ENCODE measurements around the gene BGN.

The BGN gene

GRCh38 chrX:153485396-153486080 lies 9.2 kb upstream of the BGN start:
- peak; percentile 18 for DNase-seq

- no peak for DNase-seq
These were observed 8.6 kb upstream of the BGN start for GRCh38 chrX:153486171-153486570.

GRCh38 chrX:153487590-153488071 lies 7.1 kb upstream of the BGN start:
- no peak for DNase-seq

GRCh38 chrX:153488231-153488914 lies 6.4 kb upstream of the BGN start:
- no peak for DNase-seq

GRCh38 chrX:153490217-153490930 lies 4.4 kb upstream of the BGN start:
- no peak for DNase-seq

DNA sequence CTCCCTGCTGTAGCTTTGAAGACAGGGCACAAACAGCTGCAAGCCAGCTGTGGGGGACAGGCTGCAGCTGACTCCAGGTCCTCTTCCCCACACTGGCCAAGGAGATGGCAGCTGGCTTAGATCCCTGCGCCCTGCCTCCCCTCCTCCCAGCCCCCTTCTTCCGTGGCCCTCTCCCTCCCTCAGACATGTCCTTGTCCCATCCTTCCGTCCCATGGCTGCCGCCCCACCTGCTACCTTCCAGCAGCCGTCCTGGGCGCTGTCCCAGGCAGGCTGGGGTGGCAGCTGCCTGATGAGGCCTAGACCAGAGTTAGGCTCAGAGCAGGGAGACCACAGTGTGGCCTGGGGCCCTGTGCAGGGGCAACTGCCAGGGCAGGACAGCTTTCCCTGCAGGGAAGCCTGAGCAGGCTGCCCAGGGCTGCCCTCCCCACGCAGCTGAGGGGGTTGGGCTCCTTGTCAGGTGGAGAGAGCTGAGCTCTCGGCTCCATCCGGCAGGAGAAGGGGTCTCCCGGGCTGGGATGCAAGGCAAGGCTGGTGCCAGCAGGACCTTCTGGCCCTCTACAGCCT lies 3.3 kb upstream of the BGN start:
- no peak for DNase-seq

DNA sequence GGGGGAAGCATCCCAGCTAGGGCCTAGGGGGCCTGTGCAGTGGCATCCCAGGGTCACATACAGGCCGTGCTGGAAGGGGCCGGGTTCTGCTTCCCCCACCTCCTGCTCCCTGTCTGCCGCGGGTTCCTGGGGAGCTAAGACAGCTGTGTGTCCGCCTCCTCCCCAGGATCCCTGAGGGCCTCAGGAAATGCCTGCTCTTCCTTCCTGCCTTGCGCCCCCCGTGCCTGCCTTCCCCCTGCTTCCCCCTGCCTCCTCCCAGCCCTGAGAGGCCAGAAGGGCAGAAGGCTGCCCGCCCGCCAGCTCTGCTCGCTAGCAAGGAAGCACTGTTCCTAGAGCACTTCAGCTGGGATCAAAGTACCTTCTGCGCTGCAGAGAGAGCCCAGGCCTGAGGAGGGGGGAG lies 2.9 kb upstream of the BGN start:
- DNase-seq: peak; percentile 9

DNA sequence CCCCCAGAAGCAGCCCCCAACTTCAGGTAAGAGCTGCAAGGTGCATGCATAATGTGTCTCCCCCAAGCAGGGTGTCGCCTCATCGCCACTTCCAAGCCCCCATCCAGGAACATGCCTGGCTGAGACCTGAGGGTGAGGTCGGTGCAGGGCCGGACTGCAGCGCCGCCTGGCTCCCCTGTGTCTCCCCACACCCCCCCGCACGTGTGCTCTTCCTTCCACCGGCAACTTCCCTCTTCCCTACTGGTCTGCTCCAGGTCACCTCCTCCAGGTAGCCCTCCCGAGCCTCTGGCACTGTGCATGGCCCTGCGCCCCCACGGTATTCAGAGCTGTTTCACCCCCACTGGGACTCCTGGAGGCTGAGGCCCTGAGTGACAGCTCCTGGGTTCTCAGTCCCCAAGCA lies 2.2 kb upstream of the BGN start:
- no peak for DNase-seq

DNA sequence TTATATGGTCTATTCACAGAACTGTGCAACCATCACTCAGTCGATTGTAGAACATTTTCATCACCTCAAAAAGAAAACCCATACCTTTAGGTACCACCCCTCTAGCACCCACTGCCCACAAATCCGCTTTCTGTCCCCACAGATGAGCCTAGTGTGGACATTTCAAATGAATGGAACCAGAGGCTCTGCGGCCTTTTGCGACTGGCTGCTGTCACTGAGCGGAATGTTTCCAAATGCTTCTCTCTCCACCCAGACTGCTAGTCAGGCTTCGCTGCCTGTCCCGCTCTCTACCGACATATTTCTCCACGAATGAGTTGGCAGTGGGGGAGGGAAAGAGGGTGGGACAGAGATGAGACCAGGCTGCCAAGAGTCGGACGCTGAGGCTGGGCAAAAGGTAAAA lies 1.7 kb upstream of the BGN start:
- DNase-seq: no peak

DNA sequence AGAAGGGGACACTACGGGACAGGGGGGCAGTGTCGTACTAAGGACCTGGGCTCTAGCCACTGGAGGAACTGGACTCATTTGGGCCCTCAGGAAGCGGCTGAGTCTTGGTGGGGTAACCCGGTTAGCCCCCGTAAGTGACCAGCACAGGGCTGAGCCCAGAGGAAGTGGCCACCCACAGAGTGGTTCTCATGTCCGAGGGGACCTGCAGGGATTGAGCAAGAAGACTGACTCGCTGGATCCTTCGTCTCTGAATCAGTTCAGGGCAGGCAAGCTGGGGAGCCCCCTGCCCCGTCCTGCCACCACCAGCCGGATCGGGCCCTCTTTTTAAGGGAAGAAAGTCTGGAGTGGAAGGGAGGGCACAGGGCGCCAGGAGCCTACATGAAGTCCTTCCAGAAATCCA lies 719 bp upstream of the BGN start:
- DNase-seq: no peak

DNA sequence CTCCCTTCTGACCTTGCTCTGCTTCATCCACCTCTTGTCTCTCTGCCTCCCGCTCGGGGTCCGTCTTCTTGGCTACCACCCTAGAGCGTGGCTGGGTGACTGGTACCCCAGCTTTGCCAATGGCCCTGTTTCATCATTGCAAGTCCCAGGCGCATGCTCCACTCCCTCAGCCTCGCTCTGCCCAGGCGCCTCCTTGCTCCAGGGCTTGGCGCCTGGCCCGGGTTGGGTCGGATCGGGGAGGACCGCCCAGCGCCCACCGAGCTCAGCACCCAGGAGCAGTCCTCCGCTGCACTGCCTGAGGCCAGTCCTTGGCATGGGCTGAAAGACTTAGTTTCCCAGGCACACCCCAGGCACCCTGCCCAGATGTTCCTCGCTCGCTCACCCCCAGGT lies 577 bp downstream of the BGN start:
- DNase-seq: no peak

- DNase-seq: peak; percentile 9
These were observed 1.3 kb downstream of the BGN start for GRCh38 chrX:153495903-153496589.

DNA sequence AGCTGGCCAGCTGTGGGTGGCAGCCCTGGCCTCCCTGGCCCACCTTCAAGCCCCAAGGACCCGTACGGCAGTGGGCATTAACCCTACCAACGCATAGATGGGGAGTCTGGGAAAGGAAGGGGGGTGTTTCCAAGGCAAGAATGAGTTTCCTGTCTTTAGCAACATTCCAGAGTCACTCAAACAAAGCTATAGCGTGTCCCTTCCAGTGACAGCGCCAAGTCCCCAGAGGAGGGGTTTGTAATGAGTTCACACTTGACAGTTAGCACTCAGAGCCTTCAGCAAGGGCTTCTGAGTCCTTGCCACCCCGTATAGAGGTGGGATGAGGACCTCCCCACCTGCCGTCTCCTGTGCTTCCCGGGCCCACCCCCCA lies 1.8 kb downstream of the BGN start:
- DNase-seq: no peak

- DNase-seq: no peak
These were observed 3.7 kb downstream of the BGN start for GRCh38 chrX:153498453-153498852.

DNA sequence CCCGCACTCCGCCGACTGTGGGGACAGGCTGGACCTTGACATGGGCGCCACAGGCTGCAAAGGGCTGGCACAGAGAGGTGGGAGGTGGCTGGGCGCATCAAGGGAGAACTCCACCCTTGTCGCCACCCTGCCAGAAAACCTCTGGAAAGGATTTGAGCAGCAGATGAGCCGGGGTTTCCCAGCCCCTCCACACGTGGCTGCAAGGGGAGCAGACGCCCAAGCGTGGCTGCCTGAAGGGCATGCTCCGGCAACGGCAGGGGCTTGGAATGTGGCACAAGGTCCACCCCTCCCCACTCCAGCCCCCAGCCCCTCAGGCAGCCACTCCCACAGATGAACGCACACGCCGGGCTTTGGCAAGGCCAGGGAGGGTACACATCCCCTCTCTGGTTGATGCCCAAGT lies 4.6 kb downstream of the BGN start:
- DNase-seq: no peak

DNA sequence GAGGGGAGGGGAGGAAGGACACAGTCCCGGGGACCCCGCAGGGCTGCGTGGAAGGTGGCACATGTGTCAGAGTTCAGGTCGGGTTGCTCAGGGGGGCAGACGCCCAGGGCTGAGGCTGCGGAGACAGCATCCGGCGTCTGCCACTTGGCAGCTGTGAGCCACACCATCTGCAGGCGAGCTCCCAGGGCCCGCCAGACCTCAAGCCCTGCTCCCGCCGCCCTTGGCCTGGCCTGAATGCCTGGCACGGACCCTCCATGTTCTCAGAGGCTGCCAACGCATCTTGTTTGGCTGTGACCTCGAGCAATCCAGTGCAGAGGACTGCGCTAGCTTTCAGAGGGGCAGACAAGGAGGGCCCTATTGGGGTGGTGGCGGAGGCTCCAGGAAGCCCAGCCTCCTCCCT lies 5.1 kb downstream of the BGN start:
- peak; percentile 20 for DNase-seq

- DNase-seq: no peak
These were observed 6.0 kb downstream of the BGN start for GRCh38 chrX:153500676-153501280.

DNA sequence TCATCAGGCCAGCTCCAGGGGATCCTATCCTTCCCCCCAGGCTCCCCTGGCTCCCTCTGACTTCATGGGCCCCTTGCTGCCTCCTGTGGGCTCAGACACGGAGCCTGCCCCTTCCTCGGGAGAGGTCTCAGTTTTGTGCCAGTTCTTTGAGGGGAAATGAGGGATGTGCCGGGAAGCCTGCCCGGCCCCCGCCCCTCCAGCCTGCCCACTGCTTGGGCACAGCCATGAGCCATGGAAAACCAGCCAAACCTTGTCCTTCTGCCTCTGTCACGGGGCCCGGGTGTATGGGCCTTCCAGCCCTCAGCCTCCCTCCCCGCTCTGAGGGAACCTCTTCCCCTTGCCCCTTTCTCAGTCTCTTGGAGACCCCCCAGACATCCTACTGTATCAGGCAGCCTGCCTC lies 6.8 kb downstream of the BGN start:
- no peak for DNase-seq

- DNase-seq: no peak
These were observed 7.4 kb downstream of the BGN start for GRCh38 chrX:153502131-153502530.

- no peak for DNase-seq
These were observed 8.0 kb downstream of the BGN start for GRCh38 chrX:153502796-153503195.

DNA sequence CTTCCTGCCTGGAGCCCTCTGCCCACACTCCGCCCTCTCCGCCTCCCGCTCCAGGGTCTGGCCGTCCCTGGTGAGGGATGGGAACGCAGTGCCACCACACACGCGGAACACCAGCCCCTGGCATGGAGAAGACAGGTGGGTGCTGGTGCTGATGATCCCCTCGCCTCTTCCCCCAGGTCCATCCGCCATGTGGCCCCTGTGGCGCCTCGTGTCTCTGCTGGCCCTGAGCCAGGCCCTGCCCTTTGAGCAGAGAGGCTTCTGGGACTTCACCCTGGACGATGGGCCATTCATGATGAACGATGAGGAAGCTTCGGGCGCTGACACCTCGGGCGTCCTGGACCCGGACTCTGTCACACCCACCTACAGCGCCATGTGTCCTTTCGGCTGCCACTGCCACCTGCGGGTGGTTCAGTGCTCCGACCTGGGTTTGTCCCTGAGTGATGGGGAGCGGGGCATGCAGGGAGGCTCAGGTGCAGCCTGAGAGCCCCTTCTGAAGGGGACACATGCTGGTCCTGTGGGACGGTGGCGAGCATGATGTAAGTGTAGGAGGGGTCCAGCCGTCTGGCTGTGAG lies 9.8 kb downstream of the BGN start:
- DNase-seq: peak; percentile 45

GRCh38 chrX:153505361-153505760 lies 10.6 kb downstream of the BGN start:
- no peak for DNase-seq
